CD4-positive, alpha-beta T cell treated with Interferon alpha-2 for 1 hour (primary cell): Measurements from ENCODE around the gene EXOSC3.
"Not testable (repeated sequence)": the region's sequence is repeated elsewhere in the genome, so short reads cannot be mapped to it uniquely, and the experiment has no call there.

Experiments
- DNase-seq, 2 donors: peaks; one replicate each; pipeline ENCODE4 v3.0.0-alpha.2; 2020 to 2022

The EXOSC3 gene

DNA sequence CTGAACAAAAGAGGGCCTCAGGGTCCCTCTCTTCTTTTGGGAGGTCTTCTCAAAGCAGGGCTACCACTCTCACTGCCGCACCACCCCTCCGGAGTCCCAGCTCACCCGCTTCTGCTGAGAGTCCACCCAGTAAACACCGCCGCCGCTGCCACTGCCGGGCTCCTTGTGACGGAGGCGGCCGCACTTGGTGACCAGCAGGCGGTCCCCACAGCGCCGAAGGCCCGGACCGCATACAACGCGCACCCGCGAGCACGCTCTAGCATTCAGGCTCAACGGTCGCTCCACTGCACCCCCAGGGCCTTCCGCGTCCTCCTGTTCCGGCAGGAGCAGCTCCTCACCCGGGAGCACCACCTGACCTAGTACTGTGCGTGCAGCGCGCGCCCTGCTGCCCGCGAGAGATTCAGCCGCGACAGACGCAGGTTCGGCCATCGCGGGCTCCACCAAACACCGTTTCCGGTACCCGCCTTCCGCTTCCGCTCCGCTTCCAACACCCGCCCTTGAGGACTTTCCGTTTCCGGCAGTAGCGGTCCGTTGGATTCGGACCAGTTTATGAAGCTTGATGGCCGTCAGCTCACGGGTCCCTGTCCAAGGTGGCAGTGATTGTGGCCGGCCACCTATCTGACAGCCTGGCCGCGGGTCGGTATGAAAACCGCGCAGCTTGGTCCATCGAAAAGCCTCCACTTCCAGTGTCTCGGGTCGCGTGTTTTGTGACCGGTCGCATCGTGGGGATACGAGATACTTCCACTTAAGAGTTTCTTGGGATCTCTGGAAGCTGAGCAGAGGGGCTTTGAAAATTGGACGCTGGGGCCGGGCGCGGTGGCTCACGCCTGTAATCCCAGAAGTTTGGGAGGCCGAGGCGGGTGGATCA lies at the start of gene EXOSC3:
EXOSC3 (minus strand) TSS at position 449 of the 868 bp plus-strand sequence; CDS start at position 429, 20 bp downstream.
- DNase-seq, result peak; percentile 82 to 86

DNA sequence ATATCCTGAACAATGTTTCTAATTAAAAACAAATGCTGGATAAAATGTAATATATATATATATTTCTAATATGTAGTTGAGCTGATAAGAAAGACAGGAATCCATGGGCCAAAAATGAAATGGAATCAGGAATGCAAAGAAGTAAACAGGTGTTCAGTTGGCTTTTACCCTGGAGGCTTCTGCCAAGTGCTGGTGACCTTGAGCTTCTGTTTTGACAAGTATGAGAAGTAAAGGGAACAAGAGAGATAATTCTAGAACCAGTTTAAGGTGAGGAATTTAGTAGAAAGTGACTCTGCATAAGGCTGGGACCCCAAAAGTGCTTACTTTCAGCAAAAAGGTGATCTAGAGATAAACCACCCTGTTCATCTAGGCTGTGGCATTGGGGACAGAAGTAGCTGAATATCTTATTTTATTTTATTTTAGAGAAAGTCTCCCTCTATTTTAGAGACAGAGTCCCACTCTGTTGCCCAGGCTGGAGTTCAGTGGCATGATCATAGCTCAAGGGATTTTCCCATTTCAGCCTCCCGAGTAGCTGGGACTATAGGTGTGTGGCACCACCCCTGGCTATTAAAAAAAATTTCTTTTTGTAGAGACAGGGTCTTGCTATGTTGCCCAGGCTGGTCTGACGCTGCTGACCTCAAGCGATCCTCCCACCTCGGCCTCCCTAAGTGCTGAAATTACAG lies 42.8 kb upstream of the EXOSC3 start:
- no peak for DNase-seq

DNA sequence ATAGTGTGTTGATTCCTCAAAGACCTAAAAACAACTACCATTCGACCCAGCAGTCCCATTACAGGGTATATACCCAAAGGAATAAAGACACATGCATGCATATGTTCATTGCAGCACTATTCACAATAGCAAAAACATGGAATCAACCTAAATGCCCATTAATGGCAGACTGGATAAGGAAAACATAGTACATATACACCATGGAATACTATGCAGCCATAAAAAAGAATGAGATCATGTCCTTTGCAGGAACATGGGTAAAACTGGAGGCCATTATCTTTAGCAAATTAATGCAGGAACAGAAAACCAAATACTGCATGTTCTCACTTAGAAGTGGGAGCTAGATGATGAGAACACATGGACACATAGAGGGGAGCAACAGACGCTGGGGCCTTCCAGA lies 40.3 kb upstream of the EXOSC3 start:
- DNase-seq, result not testable (repeated sequence)

DNA sequence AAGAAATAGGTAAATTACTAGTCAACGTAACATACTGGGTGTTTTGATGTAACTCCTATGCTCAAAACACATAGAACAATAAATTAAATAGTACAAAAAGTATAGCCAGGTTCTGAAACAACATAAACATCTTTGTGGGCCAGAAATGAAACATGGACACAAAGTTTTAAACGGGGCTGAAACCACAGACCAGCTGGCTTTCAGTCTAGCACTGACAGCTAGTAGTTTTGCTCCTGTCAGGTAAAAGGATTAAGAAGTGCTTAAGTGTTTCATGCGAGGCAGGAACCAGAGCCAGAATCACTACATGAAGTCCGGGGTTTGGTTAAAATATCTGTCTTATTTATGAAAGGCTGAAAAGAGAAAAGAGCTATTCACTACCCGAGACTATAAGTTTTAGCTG lies 35.3 kb upstream of the EXOSC3 start:
- no peak for DNase-seq

DNA sequence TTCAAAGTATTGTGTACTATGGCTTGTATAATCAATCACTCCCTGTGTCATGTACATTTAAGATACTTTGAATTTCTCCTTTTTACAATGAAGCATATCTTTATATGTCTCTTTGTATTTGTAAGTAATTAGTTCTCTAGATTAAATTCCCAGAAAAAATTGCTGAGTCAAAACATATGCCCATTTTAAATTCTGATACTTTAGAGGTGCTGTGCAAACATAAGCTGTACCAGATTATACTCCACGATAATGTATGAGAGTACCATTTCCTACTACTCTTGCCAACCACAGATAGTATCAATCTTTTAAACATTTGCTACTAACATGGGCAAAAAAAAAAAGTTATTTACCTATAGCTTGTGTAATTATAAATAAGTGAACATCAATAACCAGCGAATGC lies 34.0 kb upstream of the EXOSC3 start:
- no peak for DNase-seq

DNA sequence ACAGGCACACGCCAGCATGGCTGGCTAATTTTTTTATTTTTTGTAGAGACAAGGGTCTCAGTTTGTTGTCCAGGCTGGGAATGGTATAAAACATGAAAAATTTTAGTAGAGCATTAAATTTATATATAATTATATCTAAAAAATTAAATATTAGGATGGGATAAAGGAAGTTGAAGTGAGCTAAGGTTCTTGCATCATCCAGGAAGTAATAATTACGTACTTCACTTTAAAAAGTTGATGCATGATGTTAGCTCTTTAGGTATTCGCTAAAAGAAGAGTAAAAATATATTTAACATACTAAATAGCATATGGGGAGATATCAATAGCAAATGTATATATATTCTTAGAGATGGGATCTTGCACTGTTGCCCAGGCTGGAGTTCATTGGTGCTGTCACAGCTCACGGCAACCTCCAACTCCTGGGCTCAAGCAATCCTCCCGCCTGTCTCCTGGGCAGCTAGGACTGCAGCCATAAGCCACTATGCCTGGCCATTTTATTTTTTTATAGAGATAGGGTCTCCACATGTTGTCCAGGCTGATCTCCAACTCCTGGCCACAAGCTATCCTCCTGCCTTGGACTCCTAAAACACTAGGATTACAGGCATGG lies 28.0 kb upstream of the EXOSC3 start:
- DNase-seq, result no peak

DNA sequence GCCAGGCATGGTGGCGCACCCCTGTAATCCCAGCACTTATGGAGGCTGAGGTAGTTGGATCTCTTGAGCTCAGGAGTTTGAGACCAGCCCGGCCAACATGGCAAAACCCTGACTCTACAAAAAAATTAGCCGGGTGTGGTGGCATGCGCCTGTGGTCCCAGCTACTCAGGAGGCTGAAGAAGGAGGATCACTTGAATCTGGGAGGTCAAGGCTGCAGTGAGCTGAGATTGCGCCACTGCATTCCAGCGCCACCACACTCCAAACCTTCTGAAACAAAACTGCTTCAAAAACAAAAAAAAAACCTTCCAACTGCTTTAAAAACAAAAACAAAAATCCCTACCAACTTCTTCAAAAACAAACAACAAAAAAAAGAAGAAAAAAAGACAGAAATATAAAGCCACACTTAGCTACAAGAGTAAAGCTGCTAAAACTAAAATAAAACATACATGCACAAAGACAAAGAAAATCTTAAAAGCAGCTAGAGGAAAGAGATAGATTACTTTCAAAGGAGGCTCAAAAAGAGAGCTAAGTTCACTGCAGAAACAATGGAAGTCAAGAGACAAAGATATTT lies 27.1 kb upstream of the EXOSC3 start:
- no peak for DNase-seq

DNA sequence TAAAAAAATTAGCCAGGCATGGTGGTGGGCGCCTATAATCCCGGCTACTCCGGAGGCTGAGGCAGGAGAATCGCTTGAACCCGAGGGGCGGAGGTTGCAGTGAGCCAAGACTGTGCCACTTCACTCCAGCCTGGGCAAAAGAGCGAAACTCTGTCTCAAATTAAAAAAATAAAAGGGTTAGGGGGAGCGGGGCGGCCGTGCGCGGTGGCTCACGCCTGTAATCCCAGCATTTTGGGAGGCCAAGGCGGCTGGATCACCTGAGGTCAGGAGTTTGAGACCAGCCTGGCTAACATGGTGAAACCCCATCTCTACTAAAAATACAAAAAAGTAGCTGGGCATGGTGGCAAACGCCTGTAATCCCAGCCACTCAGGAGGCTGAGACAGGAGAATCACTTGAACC lies 24.8 kb upstream of the EXOSC3 start:
- DNase-seq, result not testable (repeated sequence)

DNA sequence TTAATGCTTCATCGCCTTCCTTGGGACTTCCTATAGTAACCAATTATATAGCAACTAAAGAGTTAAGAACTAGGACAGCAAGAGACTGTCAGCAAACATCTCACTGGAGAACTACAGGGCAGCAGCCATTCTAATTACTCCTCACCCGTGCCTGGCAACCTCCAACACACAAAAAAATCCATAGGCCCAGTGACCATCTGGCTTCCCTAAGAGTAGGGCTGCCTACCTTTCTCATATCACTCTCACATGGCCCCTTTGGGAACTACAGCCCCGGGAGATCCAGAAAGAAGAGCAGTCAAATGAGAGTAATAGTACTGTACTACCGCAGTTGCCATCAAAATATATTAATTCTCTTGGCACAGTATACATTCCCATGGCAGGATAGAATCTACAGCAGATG lies 21.4 kb upstream of the EXOSC3 start:
- no peak for DNase-seq

DNA sequence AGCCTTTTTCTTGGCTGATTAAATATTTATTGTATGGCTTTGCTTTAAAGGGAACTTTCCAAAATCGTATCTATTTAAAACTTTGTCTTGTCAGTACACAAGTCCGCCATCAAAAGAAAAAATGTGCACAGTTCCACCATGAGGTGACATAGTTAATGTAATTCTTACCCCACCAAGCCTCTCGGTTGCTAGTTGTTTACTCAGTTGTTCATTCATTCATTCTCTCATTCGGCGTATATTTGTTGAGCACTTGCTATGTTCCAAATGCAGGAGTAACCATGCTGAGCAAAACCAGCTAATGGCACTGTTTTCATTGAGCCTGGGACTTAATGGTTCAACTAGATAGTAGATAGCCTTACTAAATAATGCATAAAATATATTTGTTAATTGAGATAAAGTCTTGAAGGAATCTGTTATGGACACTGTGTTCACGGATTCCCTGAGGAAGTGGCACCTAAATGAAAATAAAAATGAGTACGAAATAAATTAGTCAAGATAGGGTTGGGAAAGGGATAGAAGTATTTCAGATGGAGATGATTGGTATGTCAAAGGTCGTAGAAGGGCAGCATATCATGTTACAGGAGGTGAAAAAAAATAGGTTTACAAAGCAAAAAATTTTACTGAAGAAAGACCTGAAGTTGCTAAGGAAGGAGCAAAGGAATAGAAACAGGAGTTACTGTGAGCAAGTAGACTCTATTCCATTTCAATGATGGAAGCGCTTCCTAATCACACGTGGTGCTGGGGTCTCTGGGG lies 17.3 kb upstream of the EXOSC3 start:
- DNase-seq, result no peak

DNA sequence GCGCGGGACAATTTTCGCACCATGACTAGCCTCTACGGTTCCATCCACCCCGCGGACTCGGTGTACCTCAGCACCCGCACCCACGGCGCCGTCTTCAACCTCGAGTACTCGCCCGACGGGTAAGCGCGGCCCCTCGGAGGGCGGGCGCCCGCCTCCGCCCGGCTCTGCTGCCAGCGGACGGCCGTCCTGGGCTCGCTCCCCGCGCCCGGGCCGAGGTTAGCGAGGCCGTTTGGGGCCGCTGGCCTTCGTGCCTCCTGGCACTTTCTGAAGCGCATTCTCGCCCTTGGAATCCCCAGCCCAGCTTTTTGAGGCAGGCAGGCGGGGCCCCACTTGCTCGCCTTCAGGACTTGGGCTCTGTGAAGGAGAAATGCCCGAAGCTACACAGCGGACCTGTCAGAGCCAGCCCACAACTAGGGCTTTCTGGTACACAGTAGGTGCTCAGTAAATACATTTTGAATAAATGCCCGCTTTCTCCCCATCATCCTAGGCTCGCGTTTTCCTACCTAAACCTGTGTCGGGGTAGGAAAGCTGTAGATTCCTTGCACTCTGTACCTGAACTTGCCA lies 16.5 kb upstream of the EXOSC3 start:
- DNase-seq, result no peak

DNA sequence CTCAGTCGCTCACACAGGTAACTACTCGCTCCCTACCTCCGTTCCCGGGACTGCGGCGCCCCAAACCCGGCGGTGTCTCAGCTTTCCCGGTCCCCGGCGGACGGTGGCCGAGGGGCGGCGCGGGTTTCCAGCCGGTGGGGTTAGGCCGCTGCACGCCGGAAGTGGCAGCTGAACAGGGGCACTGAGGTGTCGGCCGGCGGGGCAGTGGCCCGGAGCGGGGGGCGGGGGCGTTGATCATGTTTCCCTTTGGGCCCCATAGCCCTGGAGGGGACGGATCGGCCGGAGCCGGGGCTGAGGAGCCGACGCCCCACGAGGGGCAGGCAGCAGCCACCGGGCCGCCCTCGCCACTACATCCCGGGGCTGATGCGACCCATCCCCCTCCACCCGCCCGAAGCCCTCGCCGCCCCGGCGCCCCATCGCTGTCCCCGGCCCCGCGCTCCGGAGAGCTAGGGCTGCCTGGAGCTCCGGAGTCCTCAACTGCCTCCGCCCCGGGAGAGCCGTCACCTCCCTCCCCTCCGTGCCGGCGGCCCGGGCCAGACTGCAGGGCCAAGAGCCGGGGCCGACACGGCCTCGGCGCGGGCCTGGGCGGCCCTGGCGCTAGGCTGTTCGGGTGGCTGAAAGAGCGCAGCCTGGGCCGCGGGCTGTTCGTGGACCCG lies 15.9 kb upstream of the EXOSC3 start, which contains the start of gene DCAF10:
DCAF10 (plus strand) TSS at position 167 of the 656 bp plus-strand sequence; CDS start at position 237, 70 bp downstream.
- DNase-seq, result peak; percentile 81 to 91

DNA sequence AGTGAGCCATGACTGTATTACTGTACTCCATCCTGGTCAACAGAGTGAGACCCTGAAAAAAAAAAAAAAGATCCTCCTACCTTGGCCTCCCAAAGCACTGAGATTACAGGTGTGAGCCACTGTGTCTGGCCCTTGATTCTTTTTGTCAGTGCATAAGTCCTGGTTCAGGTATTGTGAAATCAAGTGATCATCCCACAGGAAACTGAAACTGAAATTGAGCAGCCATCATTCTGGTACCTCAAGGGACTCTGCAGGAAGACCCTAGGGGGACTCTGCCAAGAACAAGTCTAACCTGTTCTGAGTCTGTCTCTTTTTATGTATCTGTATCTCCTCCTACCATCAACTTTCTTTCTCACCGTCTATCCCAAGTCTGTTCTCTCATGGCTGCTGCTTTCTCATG lies 13.8 kb upstream of the EXOSC3 start:
- no peak for DNase-seq

DNA sequence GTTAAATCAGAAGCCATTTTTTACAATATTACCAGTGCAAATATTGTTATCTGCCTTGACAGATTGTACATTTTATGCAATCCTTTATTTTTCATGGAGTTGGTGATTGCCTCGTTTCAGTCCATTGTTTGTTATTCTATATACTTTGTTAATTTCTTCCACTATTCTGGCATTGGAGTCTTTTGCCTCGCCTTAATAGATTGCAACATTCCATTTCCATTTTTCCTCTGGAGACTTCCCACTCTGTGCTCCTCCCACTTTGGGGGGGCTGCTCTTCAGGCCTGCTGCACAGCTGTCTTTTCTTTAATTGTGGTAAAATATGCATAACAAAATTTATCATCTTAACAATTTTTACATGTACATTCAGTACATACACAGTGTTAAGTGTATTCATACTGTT lies 11.4 kb upstream of the EXOSC3 start:
- DNase-seq, result no peak

DNA sequence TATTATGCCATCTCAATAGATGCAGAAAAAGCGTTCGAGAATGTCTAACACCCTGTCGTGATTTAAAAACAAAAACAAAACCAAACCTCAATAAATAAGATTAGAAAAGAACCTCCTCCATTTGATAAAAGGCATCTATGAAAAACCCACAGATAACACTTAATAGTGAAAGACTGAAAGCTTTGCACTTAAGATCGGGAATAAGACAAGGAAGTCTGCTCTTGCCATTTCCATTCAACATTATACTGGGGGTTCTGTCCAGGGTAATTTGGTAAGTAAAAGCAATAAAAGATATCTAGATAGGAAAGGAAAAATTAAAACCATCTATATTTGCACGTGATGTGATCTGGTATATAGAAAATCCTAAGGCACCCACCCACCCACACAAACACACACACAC lies 7.3 kb upstream of the EXOSC3 start:
- DNase-seq, result no peak

DNA sequence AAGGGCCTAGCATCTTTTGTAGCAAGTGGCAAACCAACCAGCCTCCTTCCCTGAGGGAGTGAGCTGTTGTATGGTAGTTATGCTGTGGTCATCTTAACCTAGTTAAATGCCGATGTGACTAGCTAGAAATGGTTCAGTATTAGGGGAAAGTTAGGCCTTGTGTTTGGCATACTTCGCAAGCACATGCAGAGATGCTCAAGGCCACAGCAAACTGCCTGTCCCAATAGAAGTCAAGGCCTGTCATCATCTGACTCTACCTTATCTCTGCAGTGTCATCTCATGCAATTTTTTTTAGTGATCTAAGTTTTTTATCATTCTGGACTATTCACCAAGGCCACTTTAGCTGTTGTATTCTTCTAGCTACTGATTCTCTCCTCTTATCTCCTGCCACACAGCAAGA lies 5.2 kb upstream of the EXOSC3 start:
- no peak for DNase-seq

DNA sequence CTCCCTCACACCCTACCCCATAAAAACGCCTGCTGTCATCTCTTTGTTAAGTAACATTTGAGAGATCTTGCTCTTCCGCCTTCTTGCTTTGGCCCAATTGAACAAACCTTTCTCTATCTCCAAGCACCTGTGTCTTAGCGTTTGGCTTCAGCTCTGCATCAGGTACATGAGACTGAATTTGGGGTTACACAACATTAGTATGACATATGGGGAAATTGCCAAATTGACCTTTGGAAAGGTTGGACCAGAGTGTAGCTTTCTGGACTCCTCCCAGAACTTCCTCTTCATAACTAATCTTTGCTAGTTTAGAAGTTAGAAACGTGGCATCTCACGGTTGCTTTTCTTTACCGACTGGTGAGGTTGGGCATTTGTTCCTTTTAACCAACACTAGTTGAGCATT lies 3.5 kb upstream of the EXOSC3 start:
- no peak for DNase-seq

DNA sequence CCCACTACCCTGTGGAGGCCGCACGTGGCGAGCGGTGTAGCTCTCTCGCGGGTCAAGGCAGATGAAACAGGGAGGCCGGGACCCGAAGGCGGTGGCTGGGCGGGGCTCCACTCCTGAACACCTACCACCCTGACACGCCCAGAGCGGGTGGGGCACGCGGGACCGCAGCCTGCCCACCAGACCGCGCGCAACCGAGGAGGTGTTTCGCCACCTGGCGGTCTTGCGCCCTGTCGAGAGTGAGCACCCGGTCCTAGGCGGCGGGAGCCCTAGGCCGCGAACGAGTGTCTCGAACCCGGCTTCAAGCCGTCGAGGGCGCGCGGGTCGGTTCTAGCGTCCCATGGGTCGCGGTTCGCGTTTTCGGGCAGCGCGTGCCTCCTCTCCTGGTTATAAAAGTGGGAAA lies 2.2 kb upstream of the EXOSC3 start:
- no peak for DNase-seq

DNA sequence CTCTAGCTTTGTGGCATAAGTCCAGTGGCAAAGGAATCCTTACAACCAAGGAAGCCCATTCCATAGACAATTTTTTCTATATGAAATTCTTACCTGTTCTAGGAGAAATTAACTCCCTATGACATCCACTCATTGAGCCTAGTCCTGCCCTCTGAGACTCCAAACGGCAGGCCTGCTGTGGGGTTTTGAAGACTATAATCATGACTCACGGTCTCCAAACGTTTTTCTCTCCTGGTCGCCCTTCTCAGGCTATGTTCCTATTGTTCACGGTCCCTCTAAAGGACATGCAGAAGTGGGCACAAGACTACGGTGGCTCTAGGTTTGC lies 611 bp downstream of the EXOSC3 start:
- DNase-seq, result no peak

DNA sequence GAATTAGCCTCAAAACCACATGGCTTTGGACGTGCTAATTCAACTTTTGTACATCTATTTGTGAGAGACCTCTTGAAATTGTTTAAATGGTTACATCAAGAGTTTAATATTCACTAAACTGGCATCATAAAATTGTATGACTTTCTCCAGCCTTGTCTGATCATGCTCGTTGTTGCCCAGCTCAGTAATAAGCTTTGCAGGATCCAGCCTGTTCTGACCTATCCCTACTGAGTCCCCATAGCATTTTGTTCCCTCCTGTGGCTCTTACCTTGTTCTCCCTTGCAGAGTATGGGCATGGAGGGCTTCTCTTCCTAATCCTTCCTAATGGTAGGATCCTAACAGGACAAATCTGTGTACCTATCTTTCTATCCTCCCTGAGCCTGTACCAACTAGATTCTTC lies 6.3 kb downstream of the EXOSC3 start:
- DNase-seq, result no peak

DNA sequence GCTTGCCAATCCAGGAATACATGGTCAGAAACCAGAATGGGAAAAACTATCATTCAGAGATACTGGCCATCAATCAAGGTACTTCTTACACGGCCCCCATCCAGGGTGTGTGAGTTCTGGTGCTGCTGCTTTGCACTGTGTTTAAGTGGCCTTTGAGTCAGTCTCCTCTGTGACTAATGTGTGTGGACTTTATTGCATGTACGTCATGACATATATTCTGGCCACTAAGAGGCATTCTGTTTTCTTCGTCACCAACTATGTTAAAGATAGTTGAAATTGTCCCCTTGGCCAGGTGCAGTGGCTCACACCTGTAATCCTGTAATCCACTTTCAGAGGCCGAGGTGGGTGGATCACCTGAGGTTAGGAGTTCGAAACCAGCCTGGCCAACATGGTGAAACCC lies 8.5 kb downstream of the EXOSC3 start:
- DNase-seq, result no peak
